Uterus (tissue), 4 donors: ENCODE results near the gene IL37. TPM values are rescaled to one million over a fixed set of nuclear protein-coding genes. Genes with fewer than 3 reads are reported as not detected.

Experiments used
- DNase-seq, 2 donors: peaks; one replicate each; pipeline ENCODE4 v3.0.0-alpha.2; 2019 to 2020
- H3K27ac ChIP-seq, 2 donors: fragments of 200-600 bp; sonication (generic); 1 replicate in 1 of 2; 2 replicates in 1 of 2; pipeline ENCODE4 v1.5.1; 2016 to 2018
- H3K27me3 ChIP-seq, 2 donors: fragments of 200-600 bp; sonication (generic); one replicate each; pipeline ENCODE4 v1.5.1; 2018 to 2019; ENCODE audit warnings: control low read depth in 1 of 2
- H3K36me3 ChIP-seq, 2 donors: fragments of 200-600 bp; sonication (generic); one replicate each; pipeline ENCODE4 v1.5.1; 2019; ENCODE audit warnings: control low read depth in 1 of 2
- H3K4me1 ChIP-seq, 2 donors: fragments of 200-600 bp; sonication (generic); one replicate each; pipeline ENCODE4 v1.5.1; 2018 to 2019; ENCODE audit warnings: control low read depth in 1 of 2
- H3K4me3 ChIP-seq, 2 donors: fragments of 200-600 bp; sonication (generic); 1 replicate in 1 of 2; 2 replicates in 1 of 2; pipeline ENCODE4 v1.5.1; 2018 to 2019; ENCODE audit warnings: mild to moderate bottlenecking in 1 of 2
- H3K9me3 ChIP-seq, 2 donors: fragments of 200-600 bp; sonication (generic); one replicate each; pipeline ENCODE4 v1.5.1; 2019; ENCODE audit warnings: control low read depth in 1 of 2
- POLR2A ChIP-seq, 2 donors: fragments of 450-650 bp; IDR thresholded peaks; one replicate each; pipeline ENCODE4 v1.6.1; 2016; ENCODE audit warnings: antibody characterized with exemption in 2 of 2, mild to moderate bottlenecking in 1 of 2, moderate library complexity in 1 of 2
- intact Hi-C: fragments of 100-400 bp; cut with DNase I; formaldehyde crosslinking; loops from one replicate; pipeline ENCODE4 v1.15.1; 2023; ENCODE audit warnings: low total_unique reads
- total RNA-seq, 4 donors: library from RNA; depleted of rRNA in 3 of 4; stranded (reverse); fragments of >200 nt in 3 of 4; gene quantifications; one replicate each; pipeline versions ENCODE4 v1.1.0 to v1.2.4, GENCODE V29; 2014 to 2023
- TF ChIP-seq, protein P1 (sequence below), 4 experiments: fragments of 200-600 bp in 2 of 4; fragments of 450-650 bp in 2 of 4; sonication (generic) in 2 of 4; IDR thresholded peaks; one replicate each; pipeline ENCODE4 v1.5.1; 2016 to 2019; ENCODE audit warnings: antibody characterized with exemption in 4 of 4, mild to moderate bottlenecking in 2 of 4, moderate library complexity in 1 of 4
- donor health status: DM: yes; HTN: yes; CAD: no.

The IL37 gene
- total RNA-seq, 4 donors from 2014 or later, result not detected

GRCh38 chr2:112877423-112877822 is 33.5 kb upstream of the IL37 start:
- TF ChIP-seq POLR2A (IDR thresholded peaks at IDR 0.05), result no peak
- TF ChIP-seq, protein P1, sequence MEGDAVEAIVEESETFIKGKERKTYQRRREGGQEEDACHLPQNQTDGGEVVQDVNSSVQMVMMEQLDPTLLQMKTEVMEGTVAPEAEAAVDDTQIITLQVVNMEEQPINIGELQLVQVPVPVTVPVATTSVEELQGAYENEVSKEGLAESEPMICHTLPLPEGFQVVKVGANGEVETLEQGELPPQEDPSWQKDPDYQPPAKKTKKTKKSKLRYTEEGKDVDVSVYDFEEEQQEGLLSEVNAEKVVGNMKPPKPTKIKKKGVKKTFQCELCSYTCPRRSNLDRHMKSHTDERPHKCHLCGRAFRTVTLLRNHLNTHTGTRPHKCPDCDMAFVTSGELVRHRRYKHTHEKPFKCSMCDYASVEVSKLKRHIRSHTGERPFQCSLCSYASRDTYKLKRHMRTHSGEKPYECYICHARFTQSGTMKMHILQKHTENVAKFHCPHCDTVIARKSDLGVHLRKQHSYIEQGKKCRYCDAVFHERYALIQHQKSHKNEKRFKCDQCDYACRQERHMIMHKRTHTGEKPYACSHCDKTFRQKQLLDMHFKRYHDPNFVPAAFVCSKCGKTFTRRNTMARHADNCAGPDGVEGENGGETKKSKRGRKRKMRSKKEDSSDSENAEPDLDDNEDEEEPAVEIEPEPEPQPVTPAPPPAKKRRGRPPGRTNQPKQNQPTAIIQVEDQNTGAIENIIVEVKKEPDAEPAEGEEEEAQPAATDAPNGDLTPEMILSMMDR (IDR thresholded peaks at IDR 0.05), result no peak
- no peak for DNase-seq

DNA sequence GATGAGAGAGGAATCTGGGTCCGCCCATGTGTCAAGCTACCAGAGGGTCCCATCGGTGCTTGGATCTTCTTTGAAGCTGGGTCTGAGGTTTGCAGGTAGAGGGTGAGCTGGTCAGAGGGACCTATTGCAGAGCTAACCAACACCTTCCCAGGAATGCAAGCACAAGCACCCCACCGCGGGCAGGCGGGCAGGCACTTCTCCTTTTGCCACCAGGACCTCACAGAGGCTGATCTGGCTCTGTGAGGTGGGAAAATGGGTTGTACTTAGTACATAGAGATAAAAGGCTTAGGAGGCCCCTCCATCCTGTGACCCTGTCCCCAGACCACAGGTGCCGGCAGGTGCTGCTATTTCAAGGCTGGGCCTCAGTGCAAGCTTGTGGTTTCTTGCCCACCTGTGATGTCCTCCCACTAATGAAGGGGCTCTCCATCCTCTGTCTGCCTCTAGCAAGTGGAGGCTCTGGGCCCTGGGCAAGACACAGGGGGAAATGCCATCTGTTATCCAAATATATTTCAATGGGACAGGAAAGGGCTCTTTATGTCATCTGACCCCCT is 31.4 kb upstream of the IL37 start:
- Histone ChIP-seq H3K4me1 (no peaks in the 10 kb centered on the region), H3K4me3 (no peak overlapping the region), H3K27ac (no peak overlapping the region), H3K9me3 (no peaks in the 10 kb centered on the region), H3K27me3 (no peaks in the 10 kb centered on the region), H3K36me3 (no peaks in the 10 kb centered on the region)
- intact Hi-C loops, result no loop called here
- TF ChIP-seq, protein P1 (IDR thresholded peaks at IDR 0.05), result no peak
- TF ChIP-seq POLR2A (IDR thresholded peaks at IDR 0.05), result no peak
- no peak for DNase-seq

More at GRCh38 chr2:112877423-112877822, 33.5 kb upstream of the IL37 start:
- Histone ChIP-seq H3K4me1 (no peaks in the 10 kb centered on the region), H3K36me3 (no peaks in the 10 kb centered on the region), H3K27ac (no peak overlapping the region), H3K9me3 (no peaks in the 10 kb centered on the region), H3K4me3 (no peak overlapping the region), H3K27me3 (no peaks in the 10 kb centered on the region)
- intact Hi-C loops, result no loop called here

DNA sequence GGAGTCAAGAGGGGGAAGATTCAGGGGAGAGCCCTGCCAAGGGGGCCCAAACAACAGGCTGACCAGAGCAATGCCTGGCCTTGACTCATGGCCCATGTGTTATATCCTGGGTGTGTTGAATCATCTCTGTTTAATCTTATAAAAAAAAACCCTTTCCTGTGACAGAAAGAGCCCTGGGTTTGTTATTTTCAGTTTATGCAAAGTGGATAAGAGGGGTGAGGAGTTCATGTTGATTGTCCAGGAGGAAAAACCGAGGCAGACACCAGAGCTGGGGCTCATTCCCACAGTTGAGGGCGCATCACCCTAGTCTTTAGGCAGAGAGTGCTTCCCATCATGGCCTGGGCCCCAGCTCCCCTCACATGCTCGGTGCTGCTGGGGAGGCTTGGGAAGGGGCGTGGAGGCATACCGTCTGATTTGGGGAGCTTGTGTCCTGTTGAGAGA is 30.9 kb upstream of the IL37 start:
- no peak for DNase-seq
- H3K4me1 ChIP-seq, result no peaks in the 10 kb centered on the region
- H3K27me3 ChIP-seq, result no peaks in the 10 kb centered on the region
- intact Hi-C loops, result no loop called here
- no peaks in the 10 kb centered on the region for H3K9me3 ChIP-seq
- no peak overlapping the region for H3K27ac ChIP-seq
- H3K36me3 ChIP-seq, result no peaks in the 10 kb centered on the region
- TF ChIP-seq, protein P1 (IDR thresholded peaks at IDR 0.05), result no peak
- no peak for TF ChIP-seq POLR2A (IDR thresholded peaks at IDR 0.05)
- no peak overlapping the region for H3K4me3 ChIP-seq

DNA sequence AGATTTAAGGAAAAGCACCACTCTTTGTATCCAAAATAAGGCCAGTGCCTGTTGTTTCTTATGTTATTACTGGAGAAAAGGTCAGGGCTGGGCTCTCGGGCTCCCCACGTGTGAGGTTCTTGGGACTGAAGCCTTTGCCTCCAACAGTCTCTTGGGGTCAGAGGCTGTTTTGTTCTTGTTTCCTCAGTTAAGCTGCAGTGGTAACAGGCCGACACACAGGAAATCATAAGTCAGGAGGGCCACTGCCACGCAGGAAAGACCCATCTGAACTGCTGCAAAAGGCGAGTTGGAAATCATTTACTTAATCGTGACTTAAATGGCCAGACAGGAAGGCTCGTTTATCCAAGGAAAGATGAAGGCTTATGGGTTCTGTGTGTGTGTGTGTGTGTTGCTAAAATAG is 30.3 kb upstream of the IL37 start:
- no peak for TF ChIP-seq POLR2A (IDR thresholded peaks at IDR 0.05)
- TF ChIP-seq, protein P1 (IDR thresholded peaks at IDR 0.05), result no peak
- H3K4me1 ChIP-seq, result no peaks in the 10 kb centered on the region
- H3K27ac ChIP-seq, result no peak overlapping the region
- no peaks in the 10 kb centered on the region for H3K9me3 ChIP-seq
- no peak overlapping the region for H3K4me3 ChIP-seq
- H3K27me3 ChIP-seq, result no peaks in the 10 kb centered on the region
- H3K36me3 ChIP-seq, result no peaks in the 10 kb centered on the region
- intact Hi-C loops, result no loop called here
- DNase-seq, result no peak

GRCh38 chr2:112881217-112881985 is 29.6 kb upstream of the IL37 start:
- H3K27ac ChIP-seq, result no peak overlapping the region
- H3K4me1 ChIP-seq, result no peaks in the 10 kb centered on the region
- DNase-seq, result no peak
- no peaks in the 10 kb centered on the region for H3K9me3 ChIP-seq
- H3K27me3 ChIP-seq, result no peaks in the 10 kb centered on the region
- no peak overlapping the region for H3K4me3 ChIP-seq
- TF ChIP-seq, protein P1 (IDR thresholded peaks at IDR 0.05), result no peak
- TF ChIP-seq POLR2A (IDR thresholded peaks at IDR 0.05), result no peak
- intact Hi-C loops, result no loop called here
- H3K36me3 ChIP-seq, result no peaks in the 10 kb centered on the region
